Measurements from ENCODE around the gene TXK. TPM values are rescaled to one million over a fixed set of nuclear protein-coding genes. Genes with fewer than 3 reads are reported as not detected.

Gene TXK
- total and polyA plus RNA-seq, 2 of the 13 experiments (the other 11 are each of a cell fraction or from before 2014, with no cell fraction given), result not detected

GRCh38 chr4:48024522-48024921, 109.5 kb downstream of the TXK start:
- intact Hi-C loops (cut with micrococcal nuclease; ENCODE audit: unreplicated experiment) (no loop called here), in situ Hi-C loops (cut with HindIII; ENCODE audit: extremely low pct_ligation_motif_present, low pct_unique_long_range_greater_than_20kb) (no loop called here)
- BruUV-seq (replicated peaks), result no TSS peak
- Histone ChIP-seq H3K4me2 (ENCODE audit: low read depth, low read length) (no peak overlapping the region), H3K79me2 (ENCODE audit: insufficient read depth, low read length) (no peaks in the 10 kb centered on the region), H3K36me3 (replicated peaks in 1 of 2; ENCODE audit: control insufficient read depth in 1 of 2, insufficient read depth in 2 of 2, low read length in 2 of 2) (peaks cover 1 to 9% of the 10 kb centered on the region in 2 experiments; a peak in 3 of 5 replicates), H3K9me3 (ENCODE audit: low read length) (no peaks in the 10 kb centered on the region), H4K20me1 (ENCODE audit: insufficient read depth, low read length) (no peaks in the 10 kb centered on the region), H3K27me3 (ENCODE audit: control insufficient read depth in 1 of 2, insufficient read depth in 2 of 2, low read length in 2 of 2) (no peaks in the 10 kb centered on the region), H3K4me3 (replicated peaks in 1 of 3; ENCODE audit: insufficient read depth in 1 of 3, low read depth in 2 of 3, low read length in 3 of 3) (no peak overlapping the region), H2AFZ (ENCODE audit: low read length) (no peak overlapping the region), H3K27ac (ENCODE audit: extremely low read length, insufficient read depth, low read length) (no peak overlapping the region), H3K9ac (ENCODE audit: insufficient read depth, low read depth, low read length) (no peak overlapping the region), H3K4me1 (ENCODE audit: insufficient read depth, low read length) (no peaks in the 10 kb centered on the region)
- ChIA-PET POLR2A (no interaction called here), CTCF (ENCODE audit: low intra/inter-chr PET ratio, low total read pairs) (no interaction called here)
- WGBS (ENCODE audit: low lambda C conversion rate), result 80% methylated on average over 4 of the region's 4 CpGs
- DNase-seq (ENCODE audit: low spot score), result no peak
- no peak for ATAC-seq
- no peak for FAIRE-seq
- TF ChIP-seq KLF15 (CRISPR knock-in tag; IDR thresholded peaks at IDR 0.05; ENCODE audit: borderline replicate concordance), result no peak
- TF ChIP-seq ZNF761 (CRISPR knock-in tag; conservative IDR thresholded peaks at IDR 0.05), result no peak
- no peak for TF ChIP-seq ZNF746 (CRISPR knock-in tag; IDR thresholded peaks at IDR 0.05)
- TF ChIP-seq CC2D1A (CRISPR knock-in tag; IDR thresholded peaks at IDR 0.05), result no peak

GRCh38 chr4:48022192-48022799, 111.8 kb downstream of the TXK start:
- no peaks in the 10 kb centered on the region for H3K79me2 ChIP-seq (ENCODE audit: insufficient read depth, low read length)
- no peaks in the 10 kb centered on the region for H4K20me1 ChIP-seq (ENCODE audit: insufficient read depth, low read length)
- peaks cover 1 to 9% of the 10 kb centered on the region in 2 experiments; a peak in 3 of 5 replicates for H3K36me3 ChIP-seq (replicated peaks in 1 of 2; ENCODE audit: control insufficient read depth in 1 of 2, insufficient read depth in 2 of 2, low read length in 2 of 2)
- H3K4me2 ChIP-seq (ENCODE audit: low read depth, low read length), result no peak overlapping the region
- no peak overlapping the region for H3K4me3 ChIP-seq (replicated peaks in 1 of 3; ENCODE audit: insufficient read depth in 1 of 3, low read depth in 2 of 3, low read length in 3 of 3)
- peaks cover 5% of the 10 kb centered on the region; the same call in 1 of the 2 replicates for H3K4me1 ChIP-seq (ENCODE audit: insufficient read depth, low read length)
- in situ Hi-C loops (cut with HindIII; ENCODE audit: extremely low pct_ligation_motif_present, low pct_unique_long_range_greater_than_20kb) (no loop called here), intact Hi-C loops (cut with micrococcal nuclease; ENCODE audit: unreplicated experiment) (no loop called here)
- FAIRE-seq (no peak), DNase-seq (ENCODE audit: low spot score) (no peak), ATAC-seq (no peak)
- H3K27me3 ChIP-seq (ENCODE audit: control insufficient read depth in 1 of 2, insufficient read depth in 2 of 2, low read length in 2 of 2), result no peaks in the 10 kb centered on the region
- no peaks in the 10 kb centered on the region for H3K9me3 ChIP-seq (ENCODE audit: low read length)
- 88% methylated on average over 3 of the region's 3 CpGs for WGBS (ENCODE audit: low lambda C conversion rate)
- BruUV-seq (replicated peaks), result no TSS peak
- ChIA-PET CTCF (ENCODE audit: low intra/inter-chr PET ratio, low total read pairs) (no interaction called here), POLR2A (no interaction called here)
- TF ChIP-seq ZNF530 (CRISPR knock-in tag; IDR thresholded peaks at IDR 0.05; ENCODE audit: low read depth) (no peak), PCBP2 (optimal IDR thresholded peaks at IDR 0.05; ENCODE audit: low read depth, low read length, poor library complexity, severe bottlenecking) (no peak), TOPORS (CRISPR knock-in tag; IDR thresholded peaks at IDR 0.05) (no peak), ZNF7 (CRISPR knock-in tag; IDR thresholded peaks at IDR 0.05) (no peak), JUNB (CRISPR knock-in tag; IDR thresholded peaks at IDR 0.05; ENCODE audit: borderline replicate concordance) (no peak), RXRA (CRISPR knock-in tag; IDR thresholded peaks at IDR 0.05) (no peak), RARA (CRISPR knock-in tag; IDR thresholded peaks at IDR 0.05) (no peak), ZFX (CRISPR knock-in tag; IDR thresholded peaks at IDR 0.05; ENCODE audit: low read depth) (no peak), ZNF496 (CRISPR knock-in tag; IDR thresholded peaks at IDR 0.05; ENCODE audit: insufficient replicate concordance) (no peak), ZMYM2 (CRISPR knock-in tag; IDR thresholded peaks at IDR 0.05) (no peak), SMARCC2 (IDR thresholded peaks at IDR 0.05) (no peak), ZSCAN22 (CRISPR knock-in tag; IDR thresholded peaks at IDR 0.05) (no peak)
- H2AFZ ChIP-seq (ENCODE audit: low read length), result no peak overlapping the region
- H3K27ac ChIP-seq (ENCODE audit: extremely low read length, insufficient read depth, low read length), result no peak overlapping the region
- no peak overlapping the region for H3K9ac ChIP-seq (ENCODE audit: insufficient read depth, low read depth, low read length)

All from HepG2 (cell line).